GM04504 (cell line): Measurements from ENCODE around the gene PABPN1.
A peak's percentile ranks its signal among the peaks of the same experiment; 100 is the strongest.

Experiments used
- DNase-seq: peaks from one replicate; pipeline ENCODE4 v3.0.0-alpha.2; 2012; ENCODE audit warnings: low read depth

PABPN1 gene

GRCh38 chr14:23326491-23327332 is 5.5 kb downstream of the PABPN1 start:
- no peak for DNase-seq

- no peak for DNase-seq
Observed at GRCh38 chr14:23327947-23328744, 6.9 kb downstream of the PABPN1 start.

- no peak for DNase-seq
Observed at GRCh38 chr14:23335623-23336022, 14.4 kb downstream of the PABPN1 start.

GRCh38 chr14:23339506-23340268 is 18.4 kb downstream of the PABPN1 start:
- DNase-seq = no peak

- DNase-seq = no peak
Observed at GRCh38 chr14:23344481-23344880, 23.2 kb downstream of the PABPN1 start.

GRCh38 chr14:23345987-23346692 is 24.9 kb downstream of the PABPN1 start:
- no peak for DNase-seq

GRCh38 chr14:23346693-23347405 is 25.6 kb downstream of the PABPN1 start:
- no peak for DNase-seq

- DNase-seq = no peak
Observed at GRCh38 chr14:23347406-23348296, 26.4 kb downstream of the PABPN1 start.

GRCh38 chr14:23348297-23348655 is 27.0 kb downstream of the PABPN1 start:
- no peak for DNase-seq

- no peak for DNase-seq
Observed at GRCh38 chr14:23349156-23349845, 28.0 kb downstream of the PABPN1 start.

- DNase-seq = no peak
Observed at GRCh38 chr14:23351681-23352505, 30.6 kb downstream of the PABPN1 start.

- DNase-seq = peak; percentile 76
Observed at GRCh38 chr14:23352506-23353432, 31.5 kb downstream of the PABPN1 start, which contains the start of gene SLC22A17. TSS of gene SLC22A17 (minus strand) at chr14:23352887.

- DNase-seq = no peak
Observed at GRCh38 chr14:23353433-23353780, 32.1 kb downstream of the PABPN1 start.

- no peak for DNase-seq
Observed at GRCh38 chr14:23354990-23355389, 33.7 kb downstream of the PABPN1 start.

- DNase-seq = no peak
Observed at GRCh38 chr14:23355871-23356435, 34.7 kb downstream of the PABPN1 start.

- DNase-seq = no peak
Observed at GRCh38 chr14:23356662-23357061, 35.4 kb downstream of the PABPN1 start.

- DNase-seq = no peak
Observed at GRCh38 chr14:23357261-23357660, 36.0 kb downstream of the PABPN1 start.
